GM19023 (cell line): Measurements from ENCODE around the gene ADGRV1.
"Not testable (repeated sequence)": the region's sequence is repeated elsewhere in the genome, so short reads cannot be mapped to it uniquely, and the experiment has no call there.

ENCODE experiments used
- ATAC-seq: cut with Tn5 transposase; IDR thresholded peaks from one replicate; pipeline ENCODE4 v1.9.1; 2021; ENCODE audit warnings: mild to moderate bottlenecking, moderate library complexity; ENCODE audit not compliant: unreplicated experiment

ADGRV1 gene

DNA sequence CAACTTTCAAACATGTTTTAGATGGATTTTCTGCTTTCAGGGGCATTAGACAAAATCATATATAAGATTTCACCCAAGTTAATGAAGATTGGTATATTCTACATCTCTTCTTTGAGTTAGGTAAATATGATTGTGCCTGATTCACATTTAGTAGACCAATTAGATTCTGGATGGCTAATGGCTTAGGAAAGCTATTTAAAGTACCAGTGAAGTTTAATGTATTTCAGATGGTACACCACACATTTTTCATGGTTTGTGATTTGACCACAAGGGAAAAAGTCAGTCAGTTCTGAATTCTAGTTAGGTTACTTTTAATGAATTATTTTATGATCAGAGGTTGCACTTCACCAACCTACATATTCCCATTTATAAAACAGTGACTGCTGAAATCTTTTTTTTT lies 409.7 kb downstream of the ADGRV1 start:
- ATAC-seq, result no peak

DNA sequence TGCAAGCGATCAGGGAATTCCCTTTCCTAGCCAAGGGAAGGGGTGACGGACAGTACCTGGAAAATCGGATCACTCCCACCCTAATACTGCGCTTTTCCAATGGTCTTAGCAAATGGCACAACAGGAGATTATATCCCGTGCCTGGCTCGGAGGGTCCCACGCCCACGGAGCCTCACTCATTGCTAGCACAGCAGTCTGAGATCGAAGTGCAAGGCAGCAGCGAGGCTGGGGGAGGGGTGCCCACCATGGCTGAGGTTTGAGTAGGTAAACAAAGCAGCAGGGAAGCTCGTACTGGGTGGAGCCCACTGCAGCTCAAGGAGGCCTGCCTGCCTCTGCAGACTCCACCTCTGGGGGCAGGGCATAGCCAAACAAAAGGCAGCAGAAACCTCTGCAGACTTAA lies 411.3 kb downstream of the ADGRV1 start:
- not testable (repeated sequence) for ATAC-seq

DNA sequence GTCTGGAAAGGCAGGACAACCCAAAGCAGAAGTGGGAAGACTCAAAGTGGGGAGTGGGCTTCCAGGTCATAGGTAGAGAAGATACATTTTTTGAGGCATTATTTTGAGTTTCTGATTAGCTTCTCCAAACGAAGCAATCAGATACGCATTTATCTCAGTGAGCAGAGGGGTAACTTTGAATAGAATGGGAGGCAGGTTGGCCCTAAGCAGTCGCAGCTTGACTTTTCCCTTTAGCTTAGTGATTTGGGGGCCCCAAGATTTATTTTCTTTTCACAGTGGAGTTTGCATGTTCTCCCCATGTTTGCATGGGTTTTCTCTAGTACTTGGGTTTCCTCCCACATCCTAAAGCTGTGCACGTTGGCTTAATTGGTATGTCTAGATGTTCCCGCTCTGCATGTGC lies 422.6 kb downstream of the ADGRV1 start:
- ATAC-seq, result no peak

DNA sequence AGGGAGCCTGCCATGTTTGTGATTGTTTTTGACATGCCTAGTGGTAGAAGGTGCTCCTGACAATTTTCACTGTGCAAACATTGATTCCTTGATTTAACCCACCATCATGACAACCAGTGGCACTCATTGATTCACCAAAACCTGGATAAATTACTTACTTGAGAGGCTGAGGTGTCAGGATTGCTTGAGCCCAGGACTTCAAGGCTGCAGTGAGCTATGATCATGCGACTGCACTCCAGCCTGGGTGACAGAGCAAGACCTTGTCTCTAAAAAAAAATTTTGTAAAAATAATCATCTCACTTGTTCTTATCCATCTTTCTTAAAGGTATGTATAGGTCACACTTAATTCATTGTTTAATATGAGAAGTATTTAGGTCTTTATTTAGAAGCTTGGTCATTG lies 423.2 kb downstream of the ADGRV1 start:
- ATAC-seq, result no peak

DNA sequence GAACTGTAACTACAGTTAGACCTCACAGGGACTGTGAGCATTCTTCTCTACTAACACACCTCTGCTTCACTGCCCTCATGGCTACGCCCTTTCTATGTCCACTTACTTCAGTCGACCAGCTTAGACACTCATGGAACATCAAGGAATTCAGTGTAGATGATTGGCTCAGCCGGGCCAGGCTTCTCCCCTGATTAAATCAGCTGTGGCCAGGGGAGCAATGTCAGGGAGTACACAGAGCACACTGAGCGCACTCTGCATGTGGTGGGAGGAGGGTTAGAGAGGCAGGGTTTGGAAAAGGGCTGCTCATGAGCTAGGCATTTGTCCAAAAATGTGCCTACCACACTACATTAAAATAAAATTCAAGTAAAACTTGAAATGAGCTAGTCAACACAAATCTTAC lies 424.0 kb downstream of the ADGRV1 start:
- no peak for ATAC-seq

DNA sequence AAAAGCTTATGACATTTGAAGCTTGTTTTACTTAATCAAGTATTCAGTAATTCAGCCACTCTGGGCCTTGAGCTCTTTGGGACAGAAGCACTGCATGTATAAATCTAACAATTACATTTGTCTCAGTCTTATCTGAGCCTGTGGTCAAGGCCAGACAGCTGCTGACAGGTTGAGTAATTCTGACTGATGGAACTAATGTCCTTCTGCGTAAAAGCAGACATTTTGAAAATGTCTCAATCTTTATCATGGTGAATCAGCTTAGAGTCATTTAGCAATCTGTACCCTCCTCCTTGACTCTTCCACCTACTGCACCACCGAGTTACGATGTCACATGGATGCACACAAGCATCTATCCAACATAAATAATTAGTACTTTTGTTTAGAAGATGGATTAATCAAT lies 424.6 kb downstream of the ADGRV1 start:
- no peak for ATAC-seq

DNA sequence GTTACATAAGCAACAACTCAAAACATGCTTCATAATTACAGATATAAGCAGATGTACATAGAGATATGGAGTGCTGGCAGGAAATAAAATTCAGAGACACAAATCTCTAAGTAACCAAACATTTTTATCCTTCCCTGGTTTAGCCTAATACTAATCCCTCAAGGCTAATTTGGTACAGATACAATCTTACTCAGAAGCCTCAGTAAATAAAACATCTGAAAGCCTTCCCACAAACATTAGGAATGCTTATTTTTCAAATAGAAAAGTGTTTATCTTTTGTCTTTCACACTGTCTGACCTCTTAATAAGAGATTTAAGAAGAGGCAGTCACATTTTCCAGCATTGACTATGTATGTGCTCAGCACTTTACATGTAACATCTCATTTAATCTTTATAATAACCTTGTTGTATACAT lies 425.1 kb downstream of the ADGRV1 start:
- no peak for ATAC-seq

DNA sequence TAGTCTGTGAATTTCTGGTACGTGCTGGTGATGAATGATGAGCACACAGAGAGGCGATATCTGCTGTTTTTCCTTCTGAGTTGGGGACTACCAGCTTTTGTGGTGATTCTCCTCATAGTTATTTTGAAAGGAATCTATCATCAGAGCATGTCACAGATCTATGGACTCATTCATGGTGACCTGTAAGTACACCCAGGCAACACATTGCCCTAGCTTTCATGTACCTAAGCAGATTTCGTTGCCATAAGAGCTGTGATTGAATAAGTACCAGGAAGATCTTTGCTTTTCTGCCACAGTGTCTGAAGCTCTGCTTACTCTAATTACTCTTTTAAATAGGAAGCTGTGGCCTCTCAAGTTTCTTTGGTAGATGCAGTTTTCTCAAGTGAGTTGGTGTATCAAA lies 426.7 kb downstream of the ADGRV1 start:
- ATAC-seq, result no peak

DNA sequence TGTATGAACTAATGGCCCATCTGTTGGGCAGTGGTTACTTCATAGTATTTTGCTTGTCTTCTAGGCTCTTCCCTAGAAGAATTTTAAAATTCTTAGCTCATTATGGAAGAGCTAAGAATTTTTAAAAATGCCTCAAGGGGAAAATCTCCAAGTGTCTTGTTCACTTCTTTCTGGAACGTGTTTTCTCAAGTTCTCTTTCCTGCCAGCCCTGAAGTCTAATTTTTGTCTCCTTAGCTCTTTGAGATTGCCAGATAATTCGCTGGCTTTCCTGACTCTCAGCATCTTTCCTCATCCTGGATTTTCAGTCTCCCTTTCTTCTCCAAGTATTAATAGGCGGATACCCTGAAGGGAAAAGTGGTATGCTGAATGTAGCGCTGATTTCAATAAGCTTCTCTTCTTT lies 429.1 kb downstream of the ADGRV1 start:
- ATAC-seq, result no peak

DNA sequence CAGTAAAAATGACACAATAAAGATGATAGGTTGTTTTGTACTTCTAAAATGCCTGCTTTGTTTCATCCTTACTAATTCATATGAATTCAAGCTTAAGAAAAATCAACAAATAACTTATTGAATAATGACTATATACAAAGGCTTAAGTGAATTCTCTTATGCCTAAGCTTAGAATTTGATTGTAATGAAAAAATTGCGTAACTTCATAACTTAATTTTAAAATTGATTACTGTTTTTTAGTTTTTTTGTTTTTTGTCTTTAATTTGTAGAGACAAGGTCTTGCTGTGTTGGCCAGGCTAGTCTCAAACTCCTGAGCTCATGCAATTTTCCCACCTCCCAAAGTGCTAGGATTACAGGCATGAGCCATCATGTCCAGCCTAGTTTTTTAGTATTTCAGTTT lies 432.6 kb downstream of the ADGRV1 start:
- no peak for ATAC-seq

DNA sequence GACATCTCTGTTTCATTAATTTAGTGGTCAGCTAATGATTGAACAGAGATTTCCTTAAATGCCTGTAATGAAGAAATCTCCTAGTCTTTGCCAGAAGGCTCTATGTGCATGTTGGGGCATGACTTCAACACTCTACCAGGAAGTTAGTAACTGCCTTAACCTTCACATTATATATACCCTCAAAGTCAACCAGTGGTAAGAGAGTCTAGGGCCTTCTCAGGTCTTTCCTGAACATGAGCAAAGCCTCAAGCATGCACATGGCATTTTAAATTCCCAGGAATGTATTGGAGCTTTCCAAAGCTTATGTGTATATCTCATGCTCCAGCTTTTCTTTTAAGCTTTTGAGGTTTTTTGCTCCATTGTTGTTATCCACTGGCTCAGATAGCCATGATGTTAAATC lies 436.2 kb downstream of the ADGRV1 start:
- ATAC-seq, result no peak

DNA sequence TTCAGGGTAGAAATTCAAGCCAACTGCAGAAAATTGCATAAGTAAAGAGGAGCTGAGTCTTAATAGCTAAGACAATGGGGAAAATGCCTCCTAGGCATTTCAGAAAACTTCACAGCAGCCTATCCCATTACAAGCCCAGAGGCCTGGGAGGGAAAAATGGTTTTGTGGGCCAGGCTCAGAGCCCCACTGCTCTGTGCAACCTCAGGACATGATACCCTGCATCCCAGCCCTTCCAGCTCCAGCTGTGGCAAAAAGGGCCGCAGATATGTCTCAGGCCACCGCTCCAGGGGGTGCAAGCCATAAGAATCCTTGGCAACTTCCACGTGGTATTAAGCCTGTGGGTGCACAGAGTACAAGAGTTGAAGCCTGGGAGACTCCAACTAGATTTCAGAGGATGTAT lies 437.5 kb downstream of the ADGRV1 start:
- no peak for ATAC-seq

DNA sequence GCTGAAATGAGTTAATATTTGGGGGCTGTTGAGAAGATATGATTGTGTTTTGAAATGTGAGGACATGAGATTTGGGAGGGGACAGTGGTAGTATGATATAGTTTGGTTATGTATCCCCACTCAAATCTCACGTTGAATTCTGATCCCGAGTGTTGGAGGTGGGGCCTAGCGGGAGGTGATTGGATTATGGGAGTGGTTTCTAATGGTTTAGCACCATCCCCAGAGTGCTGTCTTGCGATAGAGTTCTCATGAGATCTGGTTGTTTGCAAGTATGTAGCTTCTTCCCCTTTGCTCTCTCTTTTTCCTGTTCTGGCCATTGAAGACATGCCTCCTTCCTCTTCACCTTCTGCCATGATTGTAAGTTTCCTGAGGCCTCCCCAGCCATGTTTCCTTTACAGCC lies 438.5 kb downstream of the ADGRV1 start:
- no peak for ATAC-seq

DNA sequence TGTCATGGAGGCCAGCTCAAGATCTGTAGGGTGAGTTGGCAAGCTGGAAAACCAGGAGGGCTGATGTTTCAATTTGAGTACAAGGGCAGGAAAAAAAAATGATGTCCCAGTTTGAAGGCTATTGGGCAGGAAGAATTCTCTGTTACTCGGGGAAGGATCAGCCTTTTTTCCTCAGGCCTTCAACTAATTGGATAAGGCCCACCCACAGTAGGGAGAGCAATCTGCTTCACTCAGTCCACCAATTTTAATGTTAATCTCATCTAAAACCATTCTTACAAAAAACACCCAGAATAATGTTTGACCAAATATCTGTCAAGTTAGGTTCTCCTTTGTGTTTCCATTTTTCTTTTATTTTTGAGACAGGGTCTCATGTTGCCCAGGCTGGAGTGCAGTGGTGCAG lies 442.1 kb downstream of the ADGRV1 start:
- ATAC-seq, result no peak

DNA sequence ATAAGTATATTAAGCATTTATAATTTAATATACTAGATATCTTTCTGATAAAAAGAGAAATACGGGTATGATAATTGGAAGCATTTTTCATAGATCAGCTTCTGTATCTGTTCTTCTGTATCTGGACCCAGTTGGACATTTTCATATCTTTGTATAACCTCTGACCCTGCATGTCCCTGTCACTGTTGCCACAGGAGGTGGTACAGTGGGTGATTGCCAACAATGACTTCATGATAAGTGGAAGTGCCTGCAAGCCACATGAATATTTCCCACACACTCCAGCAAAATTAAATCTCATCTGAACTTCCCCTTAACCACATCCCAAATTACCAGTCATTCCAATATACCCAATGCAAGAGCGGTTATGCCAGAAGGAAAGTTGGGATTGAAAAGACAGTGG lies 448.1 kb downstream of the ADGRV1 start:
- no peak for ATAC-seq

DNA sequence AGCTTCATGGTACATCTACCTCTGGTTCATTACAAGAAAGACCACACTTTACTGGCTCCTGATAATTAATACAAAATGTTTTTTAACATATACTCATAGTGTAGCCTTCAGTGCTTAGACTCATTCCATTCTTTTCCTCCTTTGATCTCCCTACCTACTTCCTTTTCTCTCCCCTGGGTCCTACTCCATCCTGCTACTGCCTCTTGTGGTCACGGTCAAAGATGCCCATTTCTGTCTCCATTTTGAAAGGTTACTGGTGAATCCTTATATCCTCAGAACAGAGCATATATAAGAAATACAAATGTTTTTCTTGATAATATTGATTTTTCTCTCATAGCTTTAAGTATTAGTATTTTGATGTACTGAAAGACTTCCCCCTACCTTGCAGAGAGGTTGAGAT lies 448.7 kb downstream of the ADGRV1 start:
- no peak for ATAC-seq

DNA sequence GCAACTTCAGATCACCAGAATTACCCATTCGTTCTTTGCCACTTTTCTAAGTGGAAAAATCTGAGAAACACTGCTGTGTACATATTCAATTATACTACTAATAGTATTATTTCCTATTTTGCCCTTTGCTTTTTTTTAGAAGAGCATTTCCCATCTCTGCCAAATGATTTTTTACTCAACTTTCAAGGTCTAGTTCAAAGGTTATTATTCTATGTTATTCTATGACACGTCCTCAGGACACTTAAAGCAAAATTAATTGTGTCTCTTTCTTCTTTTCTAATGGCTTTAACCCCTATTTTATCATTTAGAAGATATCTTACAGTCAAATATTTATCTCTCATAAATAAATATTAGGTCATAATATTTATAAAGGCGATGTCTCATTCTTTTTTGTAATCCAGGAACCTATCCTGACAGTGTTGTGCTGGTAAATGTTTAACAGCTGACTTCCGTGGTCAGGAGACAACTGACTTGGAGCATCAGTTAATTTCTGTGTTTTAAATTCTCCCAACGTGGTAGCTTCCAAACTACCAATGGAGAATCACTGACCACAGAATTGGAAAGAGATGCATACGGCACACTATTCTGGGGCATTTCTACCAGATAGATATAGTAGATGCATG lies 449.3 kb downstream of the ADGRV1 start:
- ATAC-seq, result no peak

DNA sequence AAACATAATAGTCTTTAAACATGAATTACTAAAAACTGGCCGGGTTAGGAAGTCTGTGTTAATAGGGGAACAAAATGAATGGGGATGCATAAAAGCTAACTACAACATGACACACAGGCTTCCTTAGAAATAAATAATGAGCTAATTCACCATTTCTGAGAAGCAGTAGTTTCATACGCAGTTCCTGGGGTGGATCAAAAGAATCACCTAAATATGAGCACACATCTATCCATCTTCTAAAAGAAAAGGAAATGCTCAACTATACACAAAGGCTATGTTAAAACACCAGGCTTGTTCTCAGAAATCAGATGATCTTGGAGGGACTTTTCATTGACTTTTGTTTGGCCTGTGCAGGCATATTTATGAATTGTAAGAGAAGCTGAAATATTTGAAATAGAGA lies 451.5 kb downstream of the ADGRV1 start:
- no peak for ATAC-seq

DNA sequence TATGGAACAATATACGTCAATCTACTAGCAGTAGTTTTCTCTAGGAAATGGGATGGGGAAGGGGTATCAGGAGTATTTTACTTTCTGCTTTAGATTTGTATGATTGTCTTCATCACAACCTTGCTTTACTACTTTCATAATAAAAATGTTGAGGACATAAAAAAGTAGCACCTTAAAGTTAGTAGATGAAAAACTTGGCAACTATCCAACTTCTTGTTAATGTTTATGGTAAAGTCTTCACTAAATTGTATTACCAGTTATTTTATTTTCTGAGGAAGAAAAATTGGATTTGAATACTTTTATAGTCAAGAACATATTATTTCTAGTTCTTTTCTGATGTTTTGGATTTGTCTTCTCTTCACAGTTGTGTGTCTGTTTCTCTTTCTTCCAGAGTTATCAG lies 452.4 kb downstream of the ADGRV1 start:
- no peak for ATAC-seq

DNA sequence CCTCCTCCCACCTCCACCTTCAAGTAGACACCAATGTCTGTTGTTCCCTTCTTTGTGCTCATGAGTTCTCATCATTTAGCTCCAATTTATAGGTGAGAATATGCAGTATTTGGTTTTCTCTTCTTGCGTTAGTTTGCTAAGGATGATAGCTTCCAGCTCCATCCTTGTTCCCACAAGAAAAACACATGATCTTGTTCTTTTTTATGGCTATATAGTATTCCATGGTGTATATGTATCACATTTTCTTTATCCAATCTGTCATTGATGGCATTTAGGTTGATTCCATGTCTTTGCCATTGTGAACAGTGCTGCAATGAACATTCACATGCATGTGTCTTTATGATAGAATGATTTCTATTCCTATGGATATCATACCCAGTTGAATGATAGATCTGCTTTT lies 454.3 kb downstream of the ADGRV1 start:
- ATAC-seq, result not testable (repeated sequence)

DNA sequence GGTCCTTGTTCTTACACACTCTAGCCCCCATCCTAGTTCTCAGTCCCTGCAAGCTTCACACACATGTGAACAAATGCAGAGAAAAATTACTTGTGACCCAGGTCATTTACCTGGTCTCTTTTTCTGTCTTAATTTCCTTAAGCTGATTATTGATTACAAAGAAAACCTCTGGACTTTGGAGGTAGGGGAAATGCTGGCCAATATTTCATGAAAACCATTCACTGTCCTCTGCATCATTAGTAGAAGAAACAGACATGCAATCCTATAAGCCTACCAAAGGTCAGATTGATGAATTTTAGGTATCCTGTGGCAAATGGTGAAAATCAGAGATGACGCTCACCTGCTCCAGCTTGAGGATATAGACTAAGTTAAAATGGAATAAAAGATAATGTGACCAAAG lies 457.7 kb downstream of the ADGRV1 start:
- ATAC-seq, result no peak

DNA sequence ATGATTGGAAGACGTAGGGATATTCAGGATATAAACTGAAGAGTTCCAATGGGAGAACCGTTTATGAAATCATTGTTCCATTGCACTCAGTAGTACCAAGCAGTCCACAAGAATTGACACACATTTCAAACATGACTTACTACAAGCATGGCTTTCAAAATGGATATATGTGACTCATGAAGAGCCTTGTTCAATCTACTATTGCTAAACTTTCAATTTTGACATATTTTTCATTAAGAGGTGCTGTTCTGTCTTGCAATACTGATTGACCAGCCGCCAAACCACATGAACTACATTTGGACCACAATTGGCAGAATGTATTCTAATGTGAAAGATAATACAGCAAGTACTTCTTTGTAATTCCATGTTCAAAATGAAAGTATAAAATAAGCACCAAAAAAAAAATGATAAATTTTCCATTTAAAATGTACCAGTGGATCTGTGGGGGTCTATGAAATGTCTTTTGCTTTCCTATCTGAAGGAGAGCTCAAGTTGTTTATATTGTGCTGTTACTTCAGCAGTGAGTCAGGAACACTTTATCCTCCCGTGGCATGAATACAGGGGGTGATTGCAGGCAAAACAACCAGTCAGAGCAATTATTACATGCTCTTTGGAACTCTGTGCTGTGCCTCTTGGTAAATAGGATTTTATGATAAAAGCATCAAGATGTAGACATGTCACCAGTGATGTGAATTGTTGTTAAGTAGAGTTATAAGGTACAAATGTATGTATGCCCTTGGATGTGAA lies 458.5 kb downstream of the ADGRV1 start:
- no peak for ATAC-seq

DNA sequence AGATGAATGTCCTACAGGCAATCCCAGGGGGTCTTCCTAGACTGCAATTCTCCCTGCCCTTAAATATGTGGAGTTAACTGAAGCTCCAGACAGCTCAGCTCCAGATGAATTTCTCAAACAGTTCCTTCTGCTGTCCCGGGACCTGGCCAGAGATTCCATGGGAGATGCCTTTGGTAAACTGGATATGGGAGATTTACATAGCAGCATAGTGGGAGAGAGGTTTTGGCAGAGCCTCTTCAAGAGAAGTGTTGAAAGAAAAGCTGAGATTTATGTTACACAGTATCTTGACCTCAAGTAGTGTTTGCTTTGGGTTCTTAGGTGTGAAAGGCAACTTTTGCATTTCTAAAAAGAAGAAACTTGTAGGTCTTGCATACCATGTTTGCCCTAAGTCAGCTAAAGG lies 459.6 kb downstream of the ADGRV1 start:
- no peak for ATAC-seq
